ENCODE data around the gene CD320.
A peak's percentile ranks its signal among the peaks of the same experiment; 100 is the strongest.

Gene CD320

GRCh38 chr19:8254286-8255001, 53.7 kb downstream of the CD320 start:
- DNase-seq (ENCODE audit: low spot score): no peak

GRCh38 chr19:8253678-8254077, 54.5 kb downstream of the CD320 start:
- DNase-seq (ENCODE audit: low spot score): no peak

GRCh38 chr19:8252922-8253589, 55.1 kb downstream of the CD320 start:
- DNase-seq (ENCODE audit: low spot score): peak; percentile 89
